Chondrocyte (in vitro differentiated cells): Measurements from ENCODE around the gene BMP8A. TPM values are rescaled to one million over a fixed set of nuclear protein-coding genes. Genes with fewer than 3 reads are reported as not detected.
A peak's percentile ranks its signal among the peaks of the same experiment; 100 is the strongest.

Experiments
- DNase-seq: peaks from one replicate; pipeline ENCODE4 v3.0.0; 2021; ENCODE audit warnings: mixed read lengths, low spot score
- H3K27ac Mint-ChIP-seq: one replicate; pipeline ENCODE4 v1.8.0; 2021; ENCODE audit warnings: mild to moderate bottlenecking, moderate library complexity, mixed read lengths; ENCODE audit not compliant: unreplicated experiment
- H3K27me3 Mint-ChIP-seq: 2 replicates; pipeline ENCODE4 v1.8.0; 2021; ENCODE audit warnings: low read depth, mixed read lengths
- H3K36me3 Mint-ChIP-seq: 2 replicates; pipeline ENCODE4 v1.8.0; 2021; ENCODE audit warnings: low read depth, mixed read lengths
- H3K4me1 Mint-ChIP-seq: 2 replicates; pipeline ENCODE4 v1.8.0; 2021; ENCODE audit warnings: low read depth, mild to moderate bottlenecking, mixed read lengths
- H3K4me3 Mint-ChIP-seq: one replicate; pipeline ENCODE4 v1.8.0; 2021; ENCODE audit warnings: mild to moderate bottlenecking, moderate library complexity, mixed read lengths; ENCODE audit not compliant: unreplicated experiment
- H3K9me3 Mint-ChIP-seq: 2 replicates; pipeline ENCODE4 v1.8.0; 2021; ENCODE audit warnings: low read depth, mixed read lengths
- CTCF ChIP-seq: fragments of 200-600 bp; sonication (generic); IDR thresholded peaks from 2 replicates; pipeline ENCODE4 v1.5.0; 2021; ENCODE audit warnings: antibody characterized with exemption, mild to moderate bottlenecking, moderate library complexity
- total RNA-seq: library from RNA; stranded (reverse); gene quantifications from 3 replicates; pipeline ENCODE4 v1.2.1, GENCODE V29; 2021

The BMP8A gene
- total RNA-seq, 1 donor from 2014 or later = 0.12 TPM

- H3K27me3 Mint-ChIP-seq = no peaks in the 10 kb centered on the region
Measured at GRCh38 chr1:39571178-39571483, 79.7 kb downstream of the BMP8A start.

GRCh38 chr1:39572379-39573096, 81.1 kb downstream of the BMP8A start:
- H3K27ac Mint-ChIP-seq = peak overlapping the region; percentile 87
- no peaks in the 10 kb centered on the region for H3K27me3 Mint-ChIP-seq
- no peak for TF ChIP-seq CTCF
- peak overlapping the region; percentile 88 for H3K4me3 Mint-ChIP-seq
- peaks cover 42% of the 10 kb centered on the region for H3K4me1 Mint-ChIP-seq
- peaks cover 41% of the 10 kb centered on the region for H3K36me3 Mint-ChIP-seq
- no peaks in the 10 kb centered on the region for H3K9me3 Mint-ChIP-seq
- no peak for DNase-seq

More at GRCh38 chr1:39571178-39571483, 79.7 kb downstream of the BMP8A start:
- Mint-ChIP-seq H3K4me3 (no peak overlapping the region), H3K4me1 (peaks cover 42% of the 10 kb centered on the region), H3K9me3 (no peaks in the 10 kb centered on the region), H3K27ac (no peak overlapping the region), H3K36me3 (peaks cover 55% of the 10 kb centered on the region)
- no peak for DNase-seq
- no peak for TF ChIP-seq CTCF

- peak overlapping the region; percentile 87 for H3K27ac Mint-ChIP-seq
- peaks cover 42% of the 10 kb centered on the region for H3K4me1 Mint-ChIP-seq
- no peaks in the 10 kb centered on the region for H3K9me3 Mint-ChIP-seq
- H3K27me3 Mint-ChIP-seq = no peaks in the 10 kb centered on the region
- no peak for DNase-seq
- H3K36me3 Mint-ChIP-seq = peaks cover 38% of the 10 kb centered on the region
- no peak for TF ChIP-seq CTCF
- peak overlapping the region; percentile 88 for H3K4me3 Mint-ChIP-seq
Measured at GRCh38 chr1:39573097-39573465, 81.6 kb downstream of the BMP8A start.

GRCh38 chr1:39573736-39574624, 82.5 kb downstream of the BMP8A start:
- no peak for DNase-seq
- Mint-ChIP-seq H3K9me3 (no peaks in the 10 kb centered on the region), H3K27me3 (no peaks in the 10 kb centered on the region), H3K36me3 (peaks cover 31% of the 10 kb centered on the region), H3K4me1 (peaks cover 42% of the 10 kb centered on the region), H3K27ac (peak overlapping the region; percentile 87), H3K4me3 (peak overlapping the region; percentile 88)
- no peak for TF ChIP-seq CTCF

- Mint-ChIP-seq H3K9me3 (no peaks in the 10 kb centered on the region), H3K4me3 (peak overlapping the region; percentile 88), H3K27ac (peak overlapping the region; percentile 87), H3K4me1 (peaks cover 42% of the 10 kb centered on the region), H3K36me3 (peaks cover 27% of the 10 kb centered on the region), H3K27me3 (no peaks in the 10 kb centered on the region)
- TF ChIP-seq CTCF = no peak
- DNase-seq = no peak
Measured at GRCh38 chr1:39574646-39575045, 83.2 kb downstream of the BMP8A start.

Other genes starting within 250 kb of the BMP8A start
- gene PABPC4, start 85.2 kb downstream of the BMP8A start, total RNA-seq = 240 to 256 TPM (median 243 TPM) in 3 replicates
- gene HEYL, start 148.0 kb downstream of the BMP8A start, total RNA-seq = 11.8 to 65.1 TPM (median 63.2 TPM) in 3 replicates
- gene NT5C1A, start 180.5 kb downstream of the BMP8A start, total RNA-seq = 0.31 to 0.32 TPM in 2 of 3 replicates, not detected in the other
- gene HPCAL4, start 199.8 kb downstream of the BMP8A start, total RNA-seq = not detected in 3 replicates
- gene PPIE, start 247.2 kb downstream of the BMP8A start, total RNA-seq = 31.5 to 32.7 TPM (median 32.6 TPM) in 3 replicates